HG03095 (cell line): ENCODE results near the gene PIK3CA.

Experiments used
- ATAC-seq: cut with Tn5 transposase; IDR thresholded peaks from one replicate; pipeline ENCODE4 v1.9.1; 2021; ENCODE audit warnings: moderate library complexity; ENCODE audit not compliant: unreplicated experiment

PIK3CA gene

DNA sequence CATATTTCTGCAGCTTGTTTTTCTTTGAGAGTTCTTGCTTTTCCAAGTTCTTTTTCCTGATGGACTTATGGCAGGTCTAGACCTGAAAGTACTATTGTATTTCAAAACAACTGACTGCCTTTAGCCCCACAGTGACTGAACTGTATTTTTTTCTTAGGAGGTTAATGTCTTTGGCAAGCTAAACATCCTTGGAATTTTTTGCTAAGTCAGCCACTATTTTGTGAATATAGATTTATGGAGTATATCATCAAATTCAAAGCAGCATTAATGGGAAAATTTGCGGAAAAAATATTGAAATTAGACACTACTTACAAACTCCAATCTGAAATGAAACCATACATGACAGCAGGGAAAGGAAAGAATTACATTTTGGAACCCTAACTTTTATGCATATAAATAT lies 8.6 kb downstream of the PIK3CA start:
- no peak for ATAC-seq

DNA sequence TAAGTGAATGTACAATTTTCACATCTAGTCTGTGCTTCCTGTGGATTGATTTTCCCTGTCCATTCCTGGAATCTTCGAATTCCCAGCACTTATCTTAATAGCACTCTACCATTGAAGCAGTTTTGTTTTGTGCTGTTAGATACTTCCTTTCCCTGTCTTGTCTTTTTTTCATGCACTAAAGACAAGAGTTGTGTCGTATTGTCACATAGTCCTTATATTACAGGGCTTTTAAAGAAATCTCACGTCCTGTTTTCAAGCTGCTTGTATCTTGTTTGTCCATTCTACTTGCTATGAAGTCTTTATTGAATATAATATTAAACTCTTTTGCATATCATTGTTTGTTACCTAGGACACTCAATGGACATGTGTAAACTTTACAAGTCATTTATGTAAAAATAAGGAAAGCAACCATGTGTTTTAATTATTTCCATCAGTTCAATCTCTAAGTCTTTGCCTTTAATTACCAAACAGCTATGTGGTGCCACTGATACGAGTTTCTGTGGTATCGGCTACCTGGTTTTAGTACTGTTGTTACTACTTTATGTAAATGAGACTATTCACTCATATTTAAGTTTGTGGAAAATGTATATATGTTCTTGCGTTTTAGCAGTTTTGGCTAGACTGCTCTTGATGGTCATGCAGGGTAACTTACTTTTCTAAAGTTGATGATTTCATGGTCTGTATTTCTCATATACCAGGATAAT lies 10.3 kb downstream of the PIK3CA start:
- ATAC-seq = no peak

DNA sequence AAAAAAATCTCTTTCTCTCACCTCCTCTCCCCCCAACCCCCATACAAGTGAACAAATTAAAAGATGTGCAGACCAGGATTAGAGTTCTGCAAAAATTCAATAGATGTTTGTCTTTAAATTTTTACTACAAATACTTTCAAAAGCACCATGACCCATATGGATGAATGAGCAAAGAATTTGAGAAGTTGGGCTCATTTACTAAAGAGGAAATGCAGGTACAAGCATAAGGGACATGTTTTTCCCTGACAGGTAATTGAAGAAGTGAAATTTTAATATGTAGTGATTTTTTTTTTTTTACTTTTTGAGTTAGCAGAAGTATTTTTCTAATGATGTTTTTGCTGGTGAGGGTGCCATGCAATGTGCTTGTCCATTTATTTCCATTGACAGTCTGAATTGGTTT lies 15.3 kb downstream of the PIK3CA start:
- no peak for ATAC-seq

DNA sequence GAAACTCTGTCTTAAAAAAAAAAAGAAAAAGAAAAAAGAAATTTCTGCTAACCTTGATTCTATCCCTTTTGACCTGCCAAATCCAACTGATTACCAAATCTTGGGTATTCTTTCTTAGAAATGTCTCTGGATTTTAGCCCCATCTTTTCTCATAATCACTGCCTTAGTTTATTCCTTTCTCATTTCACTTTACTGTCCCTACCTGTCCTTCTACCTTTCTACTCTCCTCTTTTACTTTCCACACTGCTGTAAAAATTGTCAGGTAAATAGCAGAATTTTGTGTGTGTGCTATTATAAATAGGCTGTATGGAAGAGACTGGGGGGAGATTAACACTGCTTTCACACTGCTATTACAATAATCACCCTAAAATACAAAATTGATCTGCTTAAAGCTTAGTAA lies 16.7 kb downstream of the PIK3CA start:
- no peak for ATAC-seq

DNA sequence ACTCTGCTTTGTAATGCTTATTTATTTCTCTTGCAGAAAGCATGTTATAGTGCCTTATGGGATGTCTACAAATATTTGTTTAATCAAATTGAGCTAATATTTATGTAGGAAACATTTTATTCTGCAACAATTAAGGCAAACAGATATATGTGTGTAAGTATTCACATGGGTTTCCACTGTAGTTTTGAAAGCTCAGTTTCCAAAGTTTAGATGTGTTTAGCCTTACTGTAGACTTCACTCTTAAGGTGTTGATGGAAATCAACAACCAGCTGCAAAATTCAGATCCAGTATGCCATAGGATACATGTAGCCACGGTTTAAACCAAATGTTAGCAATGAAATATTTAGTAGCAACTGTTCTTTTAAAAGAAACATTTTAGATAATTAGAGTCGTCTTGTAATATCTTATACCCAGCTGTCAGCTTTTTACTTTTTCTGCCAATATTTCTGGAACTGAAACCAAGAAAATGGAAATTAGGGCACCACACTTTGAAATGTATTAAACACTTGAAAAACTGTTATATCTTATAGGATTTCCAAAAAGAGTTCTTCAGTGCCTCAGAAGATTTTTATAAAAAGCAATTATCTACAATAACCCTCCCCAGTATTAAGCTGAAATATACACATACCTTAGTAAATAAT lies 18.5 kb downstream of the PIK3CA start:
- no peak for ATAC-seq

DNA sequence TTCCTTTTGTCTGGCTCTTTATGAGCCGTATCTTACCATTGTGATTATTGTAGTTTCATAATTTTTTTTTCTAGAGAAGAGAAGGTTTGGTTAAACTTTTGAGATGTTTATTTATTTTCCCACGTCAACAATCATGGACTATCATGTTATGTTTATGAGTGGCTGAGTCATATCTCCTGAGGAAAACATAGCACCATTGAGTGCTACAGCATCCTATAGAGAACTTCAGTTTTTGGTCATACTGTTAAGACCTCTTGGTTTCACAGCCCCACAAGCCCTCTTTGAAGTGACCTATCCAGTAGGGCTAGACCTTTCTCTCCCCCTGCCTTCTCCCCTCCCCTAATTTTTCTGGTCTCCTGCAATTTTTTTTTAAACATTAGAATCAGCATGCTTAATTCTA lies 20.8 kb downstream of the PIK3CA start:
- no peak for ATAC-seq

DNA sequence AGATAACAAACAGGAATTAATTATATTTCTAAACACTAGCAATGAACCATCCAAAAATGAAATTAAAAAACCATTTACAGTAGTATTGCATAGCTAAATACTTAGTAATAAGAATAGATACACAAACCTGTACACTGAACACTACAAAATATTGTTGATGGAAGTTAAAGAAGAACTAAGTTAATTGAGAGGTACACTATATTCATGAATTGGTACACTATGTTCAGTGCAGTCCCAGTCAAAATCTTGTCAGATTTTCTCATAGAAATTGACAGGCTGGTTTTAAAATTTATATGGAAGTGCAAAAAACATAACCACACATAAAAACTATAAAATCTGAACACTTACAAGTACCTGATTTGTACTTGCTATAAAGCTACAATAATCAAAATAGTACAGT lies 24.4 kb downstream of the PIK3CA start:
- no peak for ATAC-seq

DNA sequence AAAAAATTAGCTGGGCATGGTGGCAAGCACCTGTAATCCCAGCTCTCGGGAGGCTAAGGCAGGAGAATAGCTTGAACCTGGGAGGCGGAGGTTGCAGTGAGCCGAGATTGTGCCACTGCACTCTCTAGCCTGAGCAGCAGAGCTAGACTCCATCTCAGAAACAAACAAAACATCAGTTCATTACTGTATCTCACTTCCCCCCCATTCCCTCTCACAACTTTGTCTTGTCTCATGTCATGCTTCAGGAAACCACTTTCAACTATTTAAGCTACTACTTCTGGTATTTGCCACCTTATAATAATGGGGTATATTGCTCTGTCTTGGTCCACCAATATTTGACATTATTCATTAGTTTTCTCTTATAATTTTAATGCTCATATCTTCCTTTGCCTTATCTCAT lies 26.2 kb downstream of the PIK3CA start:
- peak; percentile 70 for ATAC-seq

DNA sequence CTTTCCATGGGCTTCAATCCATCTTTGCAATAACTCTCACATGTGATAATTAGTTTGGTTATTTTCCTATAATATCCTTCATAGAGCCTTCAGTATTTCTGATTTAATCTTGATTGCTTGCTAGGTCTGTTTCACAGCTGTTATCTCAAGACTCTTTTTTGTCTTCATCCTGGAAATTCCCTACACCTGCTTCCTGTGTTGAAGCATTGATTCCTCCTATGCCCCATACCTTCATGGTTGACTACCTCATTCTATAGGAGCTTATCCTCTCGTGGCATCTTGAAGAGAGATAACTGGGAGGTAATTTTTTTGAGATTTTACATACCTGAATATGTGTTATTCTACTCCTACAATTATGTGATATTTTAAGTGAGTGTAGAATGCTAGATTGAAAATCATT lies 26.7 kb downstream of the PIK3CA start:
- ATAC-seq = no peak

DNA sequence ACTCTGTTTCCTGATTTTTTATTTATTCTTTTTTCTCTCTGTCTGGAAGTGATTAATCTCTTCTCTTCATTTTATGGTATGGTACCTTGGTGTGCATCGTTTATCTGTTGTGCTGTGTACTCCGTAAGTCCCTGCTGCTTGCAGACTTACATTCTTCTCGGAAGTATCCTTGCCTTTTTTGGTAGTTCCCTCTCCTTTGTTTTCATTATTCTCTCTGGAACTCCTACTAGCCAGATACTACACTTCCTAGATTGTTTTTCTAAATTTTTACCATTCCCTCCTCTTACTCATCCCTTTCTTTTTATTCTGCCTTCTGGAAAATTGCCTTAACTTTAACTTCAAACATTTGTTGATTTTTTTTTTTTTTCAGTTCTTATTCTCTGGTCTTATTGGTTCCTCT lies 27.2 kb downstream of the PIK3CA start:
- ATAC-seq = no peak

DNA sequence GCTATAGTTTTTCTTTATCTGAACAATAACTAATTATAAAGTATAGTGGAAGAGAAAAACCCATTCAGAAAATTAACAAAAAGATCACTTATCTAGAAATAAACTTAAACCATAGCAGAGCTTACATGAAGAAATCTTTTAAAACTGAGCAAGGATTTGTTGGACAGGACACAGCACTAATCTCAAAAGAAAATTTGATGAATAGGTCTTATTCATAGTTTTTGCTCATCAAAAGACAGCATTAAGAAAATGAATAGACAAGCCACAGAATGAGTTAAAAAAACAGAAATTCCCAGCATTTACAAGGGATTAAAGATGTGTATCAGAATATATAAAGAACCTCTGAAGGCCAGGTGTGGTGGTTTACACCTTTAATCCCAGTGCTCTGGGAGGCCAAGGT lies 29.5 kb downstream of the PIK3CA start:
- ATAC-seq = no peak

DNA sequence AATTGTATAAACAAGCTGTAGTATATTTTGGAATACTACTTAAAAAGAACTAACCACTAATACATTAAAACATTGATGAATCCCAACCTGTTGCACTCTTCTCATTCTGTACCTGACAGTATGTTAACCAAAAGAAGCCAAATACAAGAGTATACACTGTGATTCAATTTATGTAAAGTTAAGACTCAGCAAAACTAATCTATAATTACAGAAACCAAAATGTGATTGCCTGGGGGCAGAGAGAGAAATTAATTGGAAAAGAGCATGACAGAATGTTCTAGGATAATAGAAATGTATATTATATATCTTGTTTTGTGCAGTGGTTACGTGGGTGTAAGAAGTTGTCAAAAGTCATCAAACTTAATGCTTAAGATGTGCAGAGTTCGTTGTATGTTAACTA lies 31.1 kb downstream of the PIK3CA start:
- no peak for ATAC-seq

DNA sequence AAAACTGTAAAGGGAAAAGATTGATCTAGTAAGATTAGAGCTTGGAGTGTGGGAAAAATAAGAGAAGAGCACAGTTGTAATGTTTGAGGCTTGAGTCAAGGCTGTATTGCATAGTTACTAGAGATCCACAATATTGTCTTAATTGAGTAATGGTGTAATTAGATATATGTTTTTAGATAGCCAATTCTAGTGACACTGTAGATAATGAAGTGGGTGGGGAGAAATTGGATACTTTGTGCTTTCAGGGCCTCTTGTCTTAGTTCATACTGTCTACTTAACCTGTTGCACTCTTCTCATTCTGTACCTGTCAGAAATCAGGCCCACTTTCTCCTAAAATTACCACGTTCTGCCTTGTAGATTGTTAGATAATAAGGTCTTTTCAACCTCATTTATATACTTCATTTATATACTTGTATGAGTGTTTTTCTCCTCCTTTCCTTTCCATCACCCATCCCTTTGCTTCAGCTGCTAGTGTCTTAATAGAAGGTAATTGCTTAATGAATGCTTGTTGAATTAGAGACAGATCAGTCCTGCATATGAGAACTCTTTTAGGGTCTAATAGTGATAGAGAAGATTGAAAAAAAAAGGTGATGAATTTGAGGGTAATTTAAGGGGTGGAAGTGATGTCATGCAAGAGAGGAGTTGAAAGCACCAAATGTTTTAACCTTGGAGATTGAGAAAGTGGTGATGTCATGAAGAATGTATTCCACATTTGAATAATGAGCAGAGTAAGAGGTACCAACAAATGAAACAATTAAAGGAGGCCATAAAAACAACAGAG lies 32.0 kb downstream of the PIK3CA start:
- no peak for ATAC-seq

DNA sequence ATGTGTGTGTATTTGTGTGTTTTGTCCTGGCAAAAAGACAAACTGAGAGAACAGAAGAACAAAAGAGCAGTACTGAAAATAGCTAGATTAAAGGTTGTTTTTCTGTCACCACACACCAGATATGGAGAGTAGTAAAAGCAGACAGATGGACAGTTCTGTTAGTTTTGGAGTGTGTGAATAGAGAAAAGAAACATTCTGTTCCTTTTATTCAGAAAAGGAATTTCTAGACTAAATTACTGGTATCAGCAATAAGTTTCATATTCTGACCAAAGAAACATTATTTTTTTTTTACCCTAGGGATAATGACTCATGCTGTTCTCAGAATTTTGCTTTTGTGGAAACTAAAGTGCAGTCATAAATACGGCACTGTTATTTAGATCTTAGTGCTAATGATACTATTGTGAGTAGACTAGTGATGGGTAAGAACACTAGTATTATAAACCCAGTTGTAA lies 32.9 kb downstream of the PIK3CA start:
- peak; percentile 70 for ATAC-seq

DNA sequence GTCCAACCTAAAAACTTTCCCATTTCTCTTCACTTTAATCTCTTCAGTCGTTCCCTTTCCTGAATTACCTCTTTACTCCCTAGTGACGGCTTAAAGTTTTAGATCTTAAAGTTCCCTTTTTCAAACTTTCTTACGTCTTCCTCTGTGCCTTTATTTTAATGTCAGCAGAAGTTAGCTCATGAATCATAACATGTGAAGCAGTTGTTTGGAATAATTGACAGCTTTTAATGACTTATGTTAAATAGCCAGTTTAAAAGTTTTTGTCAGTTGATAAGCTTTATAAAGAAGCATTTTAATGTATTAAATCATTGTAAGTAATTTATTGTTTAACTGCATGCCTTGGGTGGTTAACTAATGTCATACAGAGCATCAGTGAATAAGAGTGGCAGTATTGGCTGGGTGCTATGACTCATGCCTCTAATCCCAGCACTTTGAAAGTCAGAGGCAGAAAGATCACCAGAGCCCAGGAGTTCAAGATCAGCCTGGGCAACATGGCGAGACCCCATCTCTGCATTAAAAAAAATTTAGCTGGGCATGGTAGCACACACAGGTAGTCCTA lies 33.9 kb downstream of the PIK3CA start:
- no peak for ATAC-seq

DNA sequence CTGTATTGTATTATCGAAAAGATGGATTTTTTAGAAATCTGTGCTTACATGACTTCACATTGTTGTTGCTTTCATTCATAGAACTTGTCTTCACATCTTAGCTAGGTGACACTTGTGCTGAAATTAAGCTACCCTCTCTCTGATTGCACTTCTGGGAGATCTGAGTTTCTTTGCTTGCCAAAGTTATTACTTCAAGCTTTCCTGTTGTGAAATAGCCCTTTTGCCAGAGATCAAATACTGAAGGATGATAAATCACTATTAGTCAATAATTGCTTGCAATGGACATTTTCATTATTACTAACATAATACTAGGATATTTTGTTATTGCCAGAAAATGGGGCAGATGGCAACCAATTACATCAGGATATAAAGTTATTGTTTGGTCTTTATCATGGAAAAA lies 34.7 kb downstream of the PIK3CA start:
- ATAC-seq = no peak

DNA sequence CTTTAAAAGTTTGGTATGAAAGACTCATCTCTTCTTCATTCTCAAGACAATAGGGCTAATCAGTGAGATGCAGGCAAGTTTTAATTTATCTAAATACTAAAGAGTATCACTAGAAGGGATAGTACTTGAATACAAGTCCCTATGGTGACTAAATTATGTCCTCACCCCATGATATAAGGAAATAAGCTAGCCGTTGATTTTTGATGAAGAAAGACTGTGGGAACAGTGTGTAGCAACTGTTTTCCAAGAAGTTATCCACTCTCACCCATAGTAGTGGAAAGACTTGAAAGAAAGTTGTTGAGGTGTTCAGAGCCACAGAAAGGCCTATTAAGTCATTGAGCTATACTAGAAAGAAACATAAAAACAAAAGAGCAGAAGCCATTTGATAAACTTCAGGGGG lies 36.7 kb downstream of the PIK3CA start:
- no peak for ATAC-seq

DNA sequence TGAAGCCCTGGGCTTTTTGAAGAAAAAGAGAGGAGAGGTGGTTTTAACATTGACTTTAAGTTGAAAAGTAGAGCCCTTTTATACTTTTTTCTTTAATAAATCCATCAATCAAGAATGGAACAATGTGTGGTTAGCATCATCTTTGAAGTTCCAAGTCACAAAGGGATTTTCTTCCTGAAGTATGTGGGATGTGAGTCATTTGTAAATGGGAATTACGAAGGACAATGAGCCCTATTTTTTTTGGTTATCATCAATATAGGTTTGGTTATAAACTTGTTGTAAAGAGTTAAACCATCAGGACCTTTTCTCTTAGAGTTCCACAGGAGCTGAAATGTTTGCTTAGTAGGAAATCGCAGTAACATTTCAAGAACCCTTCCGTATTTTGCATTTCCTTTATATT lies 38.3 kb downstream of the PIK3CA start:
- ATAC-seq = no peak

DNA sequence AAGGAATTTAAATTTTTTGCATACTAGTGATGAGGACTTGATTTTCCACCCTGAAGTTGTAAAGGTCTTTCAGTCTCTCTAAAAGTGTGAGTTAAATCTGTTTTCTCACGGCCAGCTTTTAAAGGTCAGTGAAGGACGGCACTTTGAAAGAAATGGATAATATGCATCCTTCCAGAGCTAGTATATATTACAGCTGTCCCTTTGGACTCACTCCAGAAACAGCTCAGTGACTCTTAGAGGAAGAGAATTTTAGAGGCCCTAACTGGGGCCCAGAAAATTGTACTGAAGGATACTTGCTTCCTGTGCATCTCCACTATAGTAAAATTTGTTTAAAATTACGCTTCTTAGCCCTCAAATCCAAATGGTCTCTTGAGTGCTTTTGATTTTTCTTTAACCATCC lies 41.6 kb downstream of the PIK3CA start:
- ATAC-seq = no peak

DNA sequence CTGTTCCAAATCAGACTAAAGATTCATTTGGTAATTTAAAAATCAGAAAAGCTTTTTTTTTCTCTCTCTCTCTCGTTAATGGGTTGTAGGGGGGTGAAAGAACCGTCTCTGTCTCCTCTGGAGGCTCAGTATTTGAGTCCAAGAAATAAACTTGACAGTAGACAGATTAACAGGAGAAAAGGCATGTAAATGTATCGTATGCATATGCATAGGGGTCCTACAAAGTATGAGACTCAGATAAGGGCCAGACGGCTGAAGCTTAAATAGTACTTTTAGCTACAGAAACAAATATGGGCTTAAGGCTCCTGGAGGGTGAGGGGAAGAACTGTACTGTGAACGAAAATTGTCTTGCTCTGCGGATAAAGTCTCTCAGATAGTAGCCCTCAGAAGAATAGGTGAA lies 42.4 kb downstream of the PIK3CA start:
- ATAC-seq = no peak

DNA sequence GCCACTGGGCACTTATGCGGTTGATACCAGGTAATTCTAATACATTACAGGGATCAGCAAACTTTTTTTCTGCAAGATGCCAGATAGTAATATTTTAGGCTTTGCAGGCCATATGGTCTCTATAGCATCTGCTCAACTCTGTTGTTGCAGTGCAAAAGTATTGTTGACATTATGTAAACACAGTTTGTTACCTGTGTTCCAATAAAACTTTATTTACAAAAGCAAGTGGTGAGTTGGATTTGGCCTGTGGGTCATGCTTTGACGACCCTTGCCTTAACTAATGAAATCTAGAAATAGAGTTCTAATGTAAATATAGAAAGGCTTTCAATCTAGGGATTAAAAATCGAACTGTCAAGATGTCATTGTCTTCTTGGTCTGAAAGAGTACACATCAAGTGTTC lies 44.4 kb downstream of the PIK3CA start:
- no peak for ATAC-seq

DNA sequence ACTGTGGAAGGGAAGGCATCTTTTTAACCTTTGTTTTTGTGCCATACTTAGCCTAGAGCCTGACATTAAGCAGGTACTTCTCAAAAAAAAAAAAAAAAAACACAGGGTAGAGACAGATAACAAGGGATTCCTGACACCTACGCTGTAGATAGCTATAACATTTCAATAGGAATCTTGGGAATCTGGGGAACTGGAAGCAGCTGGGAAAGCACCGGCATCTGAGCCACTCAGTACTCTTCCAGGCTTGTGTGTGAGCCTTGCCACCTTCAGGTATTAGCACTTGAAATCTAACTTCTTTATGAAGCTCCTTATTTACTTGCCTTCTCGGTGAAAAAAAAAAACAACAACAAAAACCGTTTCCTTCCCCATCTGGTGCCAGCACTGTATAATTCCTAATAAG lies 46.8 kb downstream of the PIK3CA start:
- ATAC-seq = no peak
